Natural killer cell treated with Interleukin-12 subunit alpha and Interleukin-12 subunit beta and Interleukin-15 and Interleukin-18, amount 100 ng/mL, for 72 hours (primary cell): ENCODE data around the gene MYB. TPM values are rescaled to one million over a fixed set of nuclear protein-coding genes. Genes with fewer than 3 reads are reported as not detected.

ENCODE experiments used
- ATAC-seq, 2 donors: fragments of 150-1000 bp; cut with Tn5 transposase in 1 of 2; sonication (Bioruptor Pico), chemical (Tn5 transposase) in 1 of 2; 2 replicates each; pipeline ENCODE4 v1.10.0; 2021
- DNase-seq: peaks from one replicate; pipeline ENCODE4 v3.0.0; 2022; ENCODE audit warnings: low spot score
- H3K27ac Mint-ChIP-seq, 2 donors: 1 replicate in 1 of 2; 2 replicates in 1 of 2; pipeline ENCODE4 v1.8.0; 2022; ENCODE audit warnings: mixed read lengths in 2 of 2, mild to moderate bottlenecking in 1 of 2, moderate library complexity in 1 of 2
- H3K27me3 Mint-ChIP-seq, 2 donors: 1 replicate in 1 of 2; 2 replicates in 1 of 2; pipeline ENCODE4 v1.8.0; 2022; ENCODE audit warnings: mixed read lengths in 2 of 2
- H3K36me3 Mint-ChIP-seq: one replicate; pipeline ENCODE4 v1.8.0; 2022; ENCODE audit warnings: mixed read lengths
- H3K4me1 Mint-ChIP-seq, 2 donors: 1 replicate in 1 of 2; 2 replicates in 1 of 2; pipeline ENCODE4 v1.8.0; 2022; ENCODE audit warnings: low read depth in 2 of 2, mixed read lengths in 2 of 2, mild to moderate bottlenecking in 1 of 2
- H3K4me3 Mint-ChIP-seq: one replicate; pipeline ENCODE4 v1.8.0; 2022; ENCODE audit warnings: mixed read lengths
- H3K9me3 Mint-ChIP-seq: 2 replicates; pipeline ENCODE4 v1.8.0; 2022; ENCODE audit warnings: mixed read lengths
- total RNA-seq, 2 donors: library from RNA; stranded (reverse); gene quantifications; one replicate each; pipeline ENCODE4 v1.2.3, GENCODE V29; 2022

Gene MYB
- total RNA-seq, 2 donors from 2014 or later: 66.1 to 145 TPM

DNA sequence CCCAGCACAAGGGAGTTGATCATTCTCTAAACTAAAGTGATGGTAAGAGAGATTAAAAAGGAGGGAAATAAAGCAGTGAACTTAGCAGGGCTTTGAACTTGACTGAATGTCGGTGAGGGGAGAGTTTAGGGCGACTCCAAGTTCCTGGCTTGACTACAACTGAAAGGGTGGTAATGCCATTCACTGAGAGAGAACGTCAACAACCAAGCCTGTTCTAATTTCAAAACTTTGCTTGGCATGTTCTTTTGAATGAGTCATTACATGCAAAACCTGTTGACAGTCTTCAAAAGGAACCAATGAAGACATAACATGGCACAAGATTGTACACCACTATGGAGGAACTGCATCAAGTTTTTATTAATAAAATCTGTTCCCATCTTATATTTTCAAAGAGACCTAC, 10.3 kb upstream of the MYB start:
- DNase-seq: no peak
- H3K27ac Mint-ChIP-seq: peak overlapping the region; percentile 72 to 95
- peak; percentile 81 to 89 for ATAC-seq

DNA sequence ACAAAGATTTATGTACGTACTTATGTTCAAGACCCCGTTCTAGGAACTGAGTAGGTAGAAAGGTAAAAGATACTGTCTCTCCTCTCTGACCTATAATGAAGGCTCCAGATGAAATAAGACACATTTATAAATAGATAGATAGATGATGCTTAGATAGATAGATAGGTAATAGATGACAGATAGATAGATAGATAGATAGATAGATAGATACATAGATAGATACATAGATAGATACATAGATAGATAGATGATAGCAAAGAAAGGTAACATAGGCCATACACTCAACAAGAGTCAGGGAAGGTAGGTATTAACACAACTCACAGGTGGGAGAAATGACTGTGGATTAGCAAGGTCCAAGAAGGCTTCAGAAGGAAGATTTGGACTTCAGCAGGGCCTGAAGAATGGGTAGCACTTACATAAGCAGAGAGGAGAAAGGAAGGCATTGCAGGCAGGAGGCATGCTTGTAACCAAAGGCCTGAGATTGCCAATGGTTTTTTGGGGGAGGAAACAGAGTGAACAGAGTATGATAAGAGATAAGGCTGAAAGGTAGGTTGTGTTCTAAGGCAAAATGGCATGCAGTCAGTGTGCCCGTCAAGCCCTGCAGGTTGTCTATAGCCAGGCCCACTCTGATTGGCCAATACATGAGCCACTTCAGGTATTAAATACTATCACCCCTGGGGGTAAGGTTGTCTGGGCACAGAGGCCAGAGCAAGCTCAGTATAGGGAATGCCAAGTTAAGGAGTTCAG, 7.7 kb upstream of the MYB start:
- ATAC-seq (no peak), DNase-seq (no peak)
- peaks cover 24 to 53% of the 10 kb centered on the region in 2 donors for H3K4me1 Mint-ChIP-seq
- no peaks in the 10 kb centered on the region for H3K9me3 Mint-ChIP-seq
- no peak overlapping the region for H3K4me3 Mint-ChIP-seq
- no peaks in the 10 kb centered on the region for H3K27me3 Mint-ChIP-seq
- H3K27ac Mint-ChIP-seq: peak overlapping the region in 1 of 2 donors; percentile 1
- H3K36me3 Mint-ChIP-seq: no peaks in the 10 kb centered on the region

More for the DNA sequence above, 10.3 kb upstream of the MYB start:
- H3K4me3 Mint-ChIP-seq: peak overlapping the region; percentile 83
- H3K9me3 Mint-ChIP-seq: no peaks in the 10 kb centered on the region
- H3K27me3 Mint-ChIP-seq: no peaks in the 10 kb centered on the region
- H3K4me1 Mint-ChIP-seq: peaks cover 13 to 44% of the 10 kb centered on the region in 2 donors
- H3K36me3 Mint-ChIP-seq: no peaks in the 10 kb centered on the region

GRCh38 chr6:135173989-135174484, 7.1 kb upstream of the MYB start:
- H3K9me3 Mint-ChIP-seq: no peaks in the 10 kb centered on the region
- no peaks in the 10 kb centered on the region for H3K27me3 Mint-ChIP-seq
- ATAC-seq (no peak), DNase-seq (no peak)
- H3K4me3 Mint-ChIP-seq: no peak overlapping the region
- peak overlapping the region in 1 of 2 donors; percentile 1 for H3K27ac Mint-ChIP-seq
- H3K36me3 Mint-ChIP-seq: no peaks in the 10 kb centered on the region
- peaks cover 24 to 51% of the 10 kb centered on the region in 2 donors for H3K4me1 Mint-ChIP-seq

GRCh38 chr6:135176058-135176457, 5.0 kb upstream of the MYB start:
- H3K4me3 Mint-ChIP-seq: no peak overlapping the region
- H3K9me3 Mint-ChIP-seq: no peaks in the 10 kb centered on the region
- ATAC-seq (no peak), DNase-seq (no peak)
- H3K36me3 Mint-ChIP-seq: no peaks in the 10 kb centered on the region
- H3K27me3 Mint-ChIP-seq: no peaks in the 10 kb centered on the region
- H3K4me1 Mint-ChIP-seq: peaks cover 19 to 44% of the 10 kb centered on the region in 2 donors
- peak overlapping the region in 1 of 2 donors; percentile 36 for H3K27ac Mint-ChIP-seq

GRCh38 chr6:135176464-135176863, 4.6 kb upstream of the MYB start:
- ATAC-seq (no peak), DNase-seq (no peak)
- no peak overlapping the region for H3K4me3 Mint-ChIP-seq
- no peaks in the 10 kb centered on the region for H3K27me3 Mint-ChIP-seq
- peaks cover 19 to 40% of the 10 kb centered on the region in 2 donors for H3K4me1 Mint-ChIP-seq
- peaks cover under 1% of the 10 kb centered on the region for H3K36me3 Mint-ChIP-seq
- peak overlapping the region; percentile 0 to 36 for H3K27ac Mint-ChIP-seq
- no peaks in the 10 kb centered on the region for H3K9me3 Mint-ChIP-seq

- Mint-ChIP-seq H3K4me1 (peaks cover 31 to 43% of the 10 kb centered on the region in 2 donors), H3K4me3 (peak overlapping the region; percentile 11), H3K36me3 (peaks cover 8% of the 10 kb centered on the region), H3K27me3 (no peaks in the 10 kb centered on the region), H3K9me3 (no peaks in the 10 kb centered on the region), H3K27ac (peak overlapping the region; percentile 89 to 90)
- DNase-seq (no peak), ATAC-seq (no peak)
Measured at GRCh38 chr6:135179372-135179771, 1.7 kb upstream of the MYB start.

DNA sequence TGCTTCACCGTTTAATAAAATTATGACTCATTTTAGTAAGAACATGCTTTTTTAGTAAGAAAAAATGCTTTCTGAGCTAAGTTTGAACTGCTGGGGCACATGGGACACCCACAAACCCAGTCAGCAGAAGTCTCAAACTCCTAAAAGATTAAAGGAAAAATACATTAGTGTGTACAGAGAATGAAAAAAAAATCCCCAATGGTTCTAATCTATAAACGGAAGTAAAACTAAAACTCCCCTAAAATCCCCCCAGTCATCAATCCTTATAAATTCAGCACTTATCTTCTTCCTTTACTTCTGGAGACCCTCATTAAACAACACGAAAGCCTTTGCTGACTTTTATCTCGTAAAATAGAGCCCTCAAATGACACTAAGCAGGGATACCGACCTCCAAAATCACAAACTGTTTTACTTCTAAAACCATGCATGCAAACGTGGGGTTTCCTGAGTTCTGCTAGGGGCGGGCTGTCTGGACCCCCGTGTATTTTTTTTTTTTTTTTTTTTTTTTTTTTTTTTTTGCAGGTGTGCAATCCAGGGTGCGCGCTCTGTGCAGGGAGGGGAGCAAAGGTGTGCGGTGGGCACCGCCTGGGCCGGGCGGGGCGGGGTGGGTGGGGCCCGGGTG, 1.1 kb upstream of the MYB start:
- Mint-ChIP-seq H3K27ac (peak overlapping the region; percentile 89 to 90), H3K4me3 (peak overlapping the region; percentile 80), H3K4me1 (peaks cover 31 to 36% of the 10 kb centered on the region in 2 donors), H3K9me3 (no peaks in the 10 kb centered on the region), H3K27me3 (no peaks in the 10 kb centered on the region), H3K36me3 (peaks cover 8% of the 10 kb centered on the region)
- DNase-seq: no peak
- ATAC-seq: no peak

GRCh38 chr6:135181333-135182070, 394 bp downstream of the MYB start:
- no peaks in the 10 kb centered on the region for H3K9me3 Mint-ChIP-seq

DNA sequence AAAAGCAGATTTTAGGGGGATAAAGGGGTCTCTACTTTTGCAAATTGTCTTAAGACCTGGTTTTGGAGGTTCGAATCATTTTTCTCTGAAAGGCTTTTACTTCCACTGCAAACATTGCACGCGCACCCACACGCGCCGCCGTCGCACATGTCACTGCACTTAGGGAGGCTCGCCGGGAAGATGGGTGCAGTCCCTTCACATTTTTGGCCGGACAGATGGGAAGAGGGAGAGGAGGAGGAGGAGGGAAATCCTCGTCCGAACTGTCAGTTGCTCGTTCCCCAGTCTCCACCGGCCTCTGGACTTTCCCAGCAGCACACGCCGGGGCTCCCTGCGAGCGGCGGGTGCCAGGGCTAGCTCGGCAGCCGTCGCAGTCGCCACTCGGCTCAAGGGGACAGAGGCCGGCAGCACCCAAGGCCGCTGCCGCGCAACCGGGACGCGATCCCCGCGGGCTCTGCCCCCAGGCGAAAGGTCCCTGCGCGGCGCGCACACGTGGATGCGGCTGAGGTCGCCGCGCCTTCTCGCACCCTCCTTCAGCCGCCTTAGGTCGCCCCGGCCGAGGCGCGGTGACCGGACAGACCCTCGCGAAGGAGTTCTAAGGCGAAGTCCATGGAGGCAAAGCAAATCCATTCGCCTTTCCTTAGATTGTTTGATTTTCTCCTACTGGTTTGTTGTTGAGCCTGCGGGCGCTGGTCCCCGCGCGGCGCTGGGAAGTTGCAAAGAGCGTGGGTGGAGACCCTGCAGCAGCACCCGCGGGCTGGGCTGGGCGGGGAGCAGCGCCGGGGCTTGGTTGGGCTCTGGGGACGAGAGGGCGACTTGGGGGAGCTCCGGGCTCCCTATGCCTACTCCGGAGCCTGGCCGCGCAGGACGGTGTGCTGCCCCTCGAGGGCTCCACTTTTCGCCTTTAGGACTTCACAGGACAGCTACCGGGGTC, 1.2 kb downstream of the MYB start:
- DNase-seq: peak; percentile 65
- ATAC-seq: peak; percentile 11 to 29

More at GRCh38 chr6:135181333-135182070, 394 bp downstream of the MYB start:
- H3K4me1 Mint-ChIP-seq: peaks cover 31 to 42% of the 10 kb centered on the region in 2 donors
- H3K27me3 Mint-ChIP-seq: peaks cover 3 to 11% of the 10 kb centered on the region in 2 donors
- DNase-seq: no peak
- H3K27ac Mint-ChIP-seq: peak overlapping the region; percentile 91 to 98
- peaks cover 21% of the 10 kb centered on the region for H3K36me3 Mint-ChIP-seq
- no peak for ATAC-seq
- H3K4me3 Mint-ChIP-seq: peak overlapping the region; percentile 94

DNA sequence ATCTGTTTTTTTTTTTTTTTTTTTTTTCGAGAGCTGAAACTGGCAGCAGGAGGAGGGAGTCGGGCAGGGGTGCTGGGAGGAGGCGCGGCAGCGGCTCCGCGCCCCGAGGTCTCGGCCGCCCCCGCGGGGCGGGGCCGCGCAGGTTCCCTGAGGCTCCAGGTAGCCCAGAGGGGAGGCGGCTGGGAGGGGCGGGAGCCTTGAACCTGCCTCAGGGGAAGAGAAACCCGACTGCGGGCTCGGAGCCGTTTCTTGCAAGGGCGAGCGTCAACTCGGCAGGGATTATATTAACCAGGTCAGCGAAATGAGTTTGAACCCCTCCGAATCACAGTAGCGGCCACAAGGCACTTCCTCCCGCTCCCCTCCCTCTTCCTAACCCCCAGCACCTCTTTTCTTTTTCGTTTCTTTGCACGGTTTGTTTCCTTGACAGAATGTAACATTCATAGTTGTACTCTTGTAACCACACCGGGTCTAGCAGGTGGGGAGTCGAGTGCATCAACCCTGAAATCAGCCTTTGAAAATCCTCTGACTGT, 2.0 kb downstream of the MYB start:
- no peaks in the 10 kb centered on the region for H3K9me3 Mint-ChIP-seq
- H3K4me3 Mint-ChIP-seq: peak overlapping the region; percentile 94
- DNase-seq (peak; percentile 83), ATAC-seq (peak; percentile 54 to 63)
- peaks cover 22 to 37% of the 10 kb centered on the region in 2 donors for H3K4me1 Mint-ChIP-seq
- H3K27ac Mint-ChIP-seq: peak overlapping the region; percentile 91 to 98
- peaks cover 3 to 11% of the 10 kb centered on the region in 2 donors for H3K27me3 Mint-ChIP-seq
- H3K36me3 Mint-ChIP-seq: peaks cover 25% of the 10 kb centered on the region

More for the DNA sequence above, 1.2 kb downstream of the MYB start:
- Mint-ChIP-seq H3K27me3 (peaks cover 3 to 11% of the 10 kb centered on the region in 2 donors), H3K4me1 (peaks cover 26 to 37% of the 10 kb centered on the region in 2 donors), H3K9me3 (no peaks in the 10 kb centered on the region), H3K4me3 (peak overlapping the region; percentile 94), H3K27ac (peak overlapping the region; percentile 91 to 98), H3K36me3 (peaks cover 25% of the 10 kb centered on the region)

- H3K36me3 Mint-ChIP-seq: peaks cover 28% of the 10 kb centered on the region
- H3K27ac Mint-ChIP-seq: peak overlapping the region; percentile 91 to 98
- H3K27me3 Mint-ChIP-seq: peaks cover 5 to 12% of the 10 kb centered on the region in 2 donors
- H3K4me3 Mint-ChIP-seq: peak overlapping the region; percentile 94
- H3K9me3 Mint-ChIP-seq: no peaks in the 10 kb centered on the region
- peaks cover 25 to 38% of the 10 kb centered on the region in 2 donors for H3K4me1 Mint-ChIP-seq
- ATAC-seq (peak; percentile 56 to 67), DNase-seq (peak; percentile 82)
Measured at GRCh38 chr6:135183532-135184440, 2.7 kb downstream of the MYB start.

GRCh38 chr6:135185483-135185882, 4.4 kb downstream of the MYB start:
- Mint-ChIP-seq H3K9me3 (no peaks in the 10 kb centered on the region), H3K4me3 (peak overlapping the region; percentile 54), H3K27ac (peak overlapping the region in 1 of 2 donors; percentile 1), H3K36me3 (peaks cover 43% of the 10 kb centered on the region), H3K27me3 (peaks cover 11 to 19% of the 10 kb centered on the region in 2 donors), H3K4me1 (peaks cover 27 to 38% of the 10 kb centered on the region in 2 donors)
- ATAC-seq (no peak), DNase-seq (no peak)
